NCI-H146 treated with DMSO at 0.1 percent for 48 hours (cell line): Measurements from ENCODE around the gene MAG.
A peak's percentile ranks its signal among the peaks of the same experiment; 100 is the strongest.

Experiments
- DNase-seq: peaks from one replicate; lab custom pipeline; 2025; ENCODE audit not compliant: unreplicated experiment; lab: John Stamatoyannopoulos, UW

MAG gene

GRCh38 chr19:35291916-35292315, at the start of gene MAG:
TSS of gene MAG (plus strand) at chr19:35292161. CDS start at chr19:35295409, 3,248 bp downstream.
- no peak for DNase-seq

- no peak for DNase-seq
Measured at GRCh38 chr19:35246466-35247092, 45.4 kb upstream of the MAG start.

DNA sequence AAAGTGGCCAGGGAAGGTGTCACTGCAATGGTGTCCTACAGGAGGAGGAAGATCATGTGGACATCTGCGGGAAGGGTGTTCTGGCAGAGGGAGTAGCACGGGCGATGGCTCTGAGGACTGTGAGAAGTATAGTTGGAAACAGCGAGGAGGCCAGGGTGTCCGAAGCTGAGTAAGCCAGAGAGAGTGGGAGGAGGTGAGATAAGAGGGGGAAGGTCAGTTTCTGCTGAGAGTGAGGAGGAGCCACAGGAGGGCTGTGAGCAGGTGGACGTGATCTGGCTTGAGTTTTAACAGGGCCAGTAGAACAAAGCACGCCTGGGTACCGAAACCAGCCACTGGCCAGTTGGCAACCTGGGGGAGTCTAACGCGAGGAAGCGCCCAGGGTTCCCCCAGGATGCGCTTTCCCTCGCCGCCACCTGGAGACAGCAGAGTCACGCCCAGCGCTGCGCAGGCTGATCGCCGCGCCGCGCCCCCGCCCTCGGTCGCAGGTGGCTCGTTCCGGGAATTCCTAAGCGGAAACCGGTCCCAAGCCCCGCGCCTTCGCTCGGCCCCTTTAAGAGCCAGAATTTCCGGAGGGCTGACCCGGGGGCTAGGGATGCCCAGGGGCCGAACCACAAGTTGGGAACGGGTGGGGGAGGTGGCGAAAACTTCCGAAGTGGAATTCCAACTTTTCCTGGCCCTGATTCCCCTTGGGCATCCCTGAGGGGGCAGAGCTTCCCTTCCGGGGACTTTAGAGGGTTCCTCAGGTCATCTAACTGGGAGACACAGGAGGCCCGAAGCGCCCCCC, 44.2 kb upstream of the MAG start:
- DNase-seq = peak; percentile 96

- peak; percentile 94 for DNase-seq
Measured at GRCh38 chr19:35248310-35249145, 43.4 kb upstream of the MAG start, which contains the start of gene LSR. TSS of gene LSR (plus strand) at chr19:35249002. CDS start at chr19:35249023, 21 bp downstream.

DNA sequence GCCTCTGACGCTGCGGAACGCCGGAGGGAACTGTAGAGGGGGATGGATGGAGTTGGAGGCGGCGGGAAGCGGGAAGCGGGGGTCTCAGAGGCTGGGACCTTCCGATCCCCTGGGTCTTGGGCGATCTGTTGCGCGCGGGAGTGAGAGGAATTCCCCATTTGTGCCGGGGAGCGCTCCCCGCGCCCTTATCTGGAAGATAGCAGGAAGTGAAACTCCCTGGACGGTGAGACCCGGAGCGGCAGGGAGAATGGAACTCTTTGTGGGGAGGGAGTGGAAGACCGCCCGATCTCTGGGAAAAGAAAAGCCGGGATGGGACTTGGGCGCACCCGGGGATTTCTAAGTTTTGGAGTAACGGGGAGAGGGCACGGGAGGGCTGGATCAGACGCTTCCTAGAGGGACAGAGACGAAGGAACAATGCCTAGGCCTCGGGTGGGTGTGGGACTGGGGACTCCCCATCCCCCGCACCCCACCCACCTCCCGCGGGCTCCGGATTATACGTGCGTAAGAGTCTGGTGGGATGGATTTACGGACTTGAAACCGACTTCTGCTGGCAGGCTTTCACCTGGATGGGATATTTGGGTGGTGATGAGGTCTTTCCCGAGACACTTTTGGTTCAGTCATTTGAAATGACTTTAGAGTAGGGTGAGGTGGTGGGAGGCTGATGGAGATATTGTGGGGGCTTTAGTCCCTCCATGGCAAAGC, 42.7 kb upstream of the MAG start:
- no peak for DNase-seq

DNA sequence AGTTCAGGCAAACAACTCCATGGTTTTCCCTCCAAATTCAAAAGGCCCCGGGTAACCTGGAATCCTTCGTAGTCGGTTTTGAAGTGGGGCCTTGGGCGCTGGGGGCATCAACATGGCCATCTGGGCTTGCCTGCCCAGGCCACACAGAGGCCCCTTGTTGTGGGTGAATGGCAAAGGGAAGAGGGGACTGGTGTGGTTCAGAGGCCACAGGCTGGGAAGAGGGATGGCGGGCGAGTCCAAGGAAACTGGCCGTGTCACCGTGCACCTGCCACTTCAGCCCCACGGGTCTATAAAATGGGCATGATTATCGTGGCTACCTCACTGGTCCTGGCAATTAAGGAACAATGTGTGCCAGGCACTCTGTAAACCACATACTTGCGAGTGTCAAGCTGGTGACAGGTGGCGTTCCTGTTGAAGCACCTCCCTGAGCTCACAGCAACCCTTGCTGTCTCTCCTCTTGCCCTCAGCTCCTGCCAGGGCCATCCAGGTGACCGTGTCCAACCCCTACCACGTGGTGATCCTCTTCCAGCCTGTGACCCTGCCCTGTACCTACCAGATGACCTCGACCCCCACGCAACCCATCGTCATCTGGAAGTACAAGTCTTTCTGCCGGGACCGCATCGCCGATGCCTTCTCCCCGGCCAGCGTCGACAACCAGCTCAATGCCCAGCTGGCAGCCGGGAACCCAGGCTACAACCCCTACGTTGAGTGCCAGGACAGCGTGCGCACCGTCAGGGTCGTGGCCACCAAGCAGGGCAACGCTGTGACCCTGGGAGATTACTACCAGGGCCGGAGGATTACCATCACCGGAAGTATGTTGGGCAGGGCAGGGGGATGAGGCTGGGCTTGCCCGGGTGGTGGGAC, 41.9 kb upstream of the MAG start:
- no peak for DNase-seq

DNA sequence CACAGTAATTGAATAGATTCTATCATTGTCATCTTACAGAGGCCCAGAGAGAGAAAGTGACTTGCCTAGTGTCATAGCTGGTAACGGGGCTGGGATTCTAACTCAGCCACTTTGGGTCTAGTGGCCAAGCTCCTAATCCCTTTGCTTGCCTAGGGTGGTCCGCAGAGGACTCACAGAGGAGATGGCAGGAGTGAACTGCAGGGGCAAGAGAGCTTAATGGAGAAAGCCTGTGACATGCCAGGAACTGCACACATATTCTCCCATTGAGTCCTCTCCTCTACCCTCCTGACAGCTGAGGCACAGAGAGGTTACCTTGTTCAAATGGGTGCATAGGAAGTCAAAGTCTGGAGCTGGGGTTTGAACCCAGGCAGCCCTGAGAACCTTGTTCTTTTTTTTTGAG, 40.5 kb upstream of the MAG start:
- no peak for DNase-seq

- DNase-seq = peak; percentile 85
Measured at GRCh38 chr19:35253316-35254286, 38.4 kb upstream of the MAG start.

GRCh38 chr19:35254341-35255297, 37.3 kb upstream of the MAG start:
- DNase-seq = no peak

DNA sequence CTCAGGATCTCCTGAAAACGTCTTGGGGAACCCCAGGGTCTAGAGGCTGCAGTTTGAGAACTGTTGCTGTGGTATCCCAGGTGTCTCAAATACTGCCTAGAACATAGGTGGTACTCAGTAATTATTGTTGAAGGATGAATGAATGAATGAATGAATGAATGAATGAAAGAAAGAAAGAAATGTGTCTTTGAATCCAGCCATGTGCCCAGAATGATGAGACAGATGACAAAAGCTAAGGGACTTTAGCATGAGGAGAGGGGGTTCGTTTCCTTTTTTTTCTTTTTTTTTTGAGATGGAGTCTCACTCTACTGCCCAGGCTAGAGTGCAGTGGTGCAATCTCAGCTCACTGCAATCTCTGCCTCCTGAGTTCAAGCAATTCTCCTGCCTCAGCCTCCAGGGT, 35.4 kb upstream of the MAG start:
- DNase-seq = no peak

GRCh38 chr19:35257113-35257461, 34.9 kb upstream of the MAG start:
- no peak for DNase-seq

DNA sequence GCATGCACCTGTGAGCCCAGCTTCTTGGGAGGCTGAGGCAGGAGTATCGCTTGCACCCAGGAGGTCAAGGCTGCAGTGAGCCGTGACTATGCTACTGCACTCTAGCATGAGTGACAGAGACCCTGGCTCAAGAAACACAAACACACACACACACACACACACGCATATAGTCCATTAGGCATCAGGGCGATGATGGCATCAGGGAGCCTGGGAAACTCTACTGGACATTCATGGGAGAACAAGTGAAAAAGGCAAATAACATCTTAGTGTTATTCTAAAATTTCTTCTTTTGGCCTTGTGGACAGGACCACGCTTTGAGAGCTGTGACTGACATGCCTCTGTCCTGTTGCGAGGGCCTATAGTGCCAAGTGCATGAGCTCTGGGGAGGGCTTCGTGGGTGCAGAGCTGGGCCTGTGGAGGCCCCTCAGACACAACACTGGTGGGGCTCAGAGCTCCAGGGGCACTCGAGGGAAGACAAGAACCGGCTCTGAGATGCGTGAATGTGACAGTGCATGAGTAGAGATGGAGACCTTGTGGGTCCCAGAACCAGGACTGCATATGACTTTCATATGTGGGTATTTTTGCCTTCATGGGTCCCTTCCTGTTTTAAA, 31.2 kb upstream of the MAG start:
- DNase-seq = no peak

DNA sequence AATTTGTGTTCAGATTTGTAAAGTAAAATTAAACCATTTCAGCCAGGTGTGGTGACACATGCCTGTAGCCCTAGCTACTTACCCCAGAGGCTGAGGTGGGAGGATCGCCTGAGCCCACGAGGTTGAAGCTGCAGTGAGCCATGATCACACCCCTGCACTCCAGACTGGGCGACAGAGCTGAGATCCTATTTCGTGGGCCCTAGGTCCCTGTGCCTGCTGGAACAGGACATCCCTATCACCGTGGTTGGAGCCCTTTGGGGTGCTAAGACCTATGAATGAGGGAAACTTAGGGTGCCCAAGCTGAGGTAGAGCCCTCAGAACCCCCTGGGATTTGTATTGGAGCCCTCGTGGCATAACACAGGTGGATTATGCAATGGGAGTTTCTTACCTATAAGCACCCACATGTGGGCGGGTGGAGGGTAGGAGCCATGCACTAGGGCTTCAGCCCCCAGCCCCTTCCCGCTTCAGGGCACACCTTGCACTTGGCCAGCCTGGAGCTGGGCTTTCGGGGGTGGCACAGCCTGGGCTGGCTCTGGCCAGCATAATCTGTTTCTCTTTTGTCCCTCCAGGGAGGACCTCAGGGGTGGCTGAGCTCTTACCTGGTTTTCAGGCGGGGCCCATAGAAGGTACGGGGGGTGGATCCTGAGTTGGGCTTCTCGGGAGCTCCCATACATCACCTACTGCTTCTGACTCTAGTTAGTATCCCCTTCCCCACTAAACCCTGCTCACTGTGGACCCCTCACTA, 30.4 kb upstream of the MAG start:
- DNase-seq = no peak

DNA sequence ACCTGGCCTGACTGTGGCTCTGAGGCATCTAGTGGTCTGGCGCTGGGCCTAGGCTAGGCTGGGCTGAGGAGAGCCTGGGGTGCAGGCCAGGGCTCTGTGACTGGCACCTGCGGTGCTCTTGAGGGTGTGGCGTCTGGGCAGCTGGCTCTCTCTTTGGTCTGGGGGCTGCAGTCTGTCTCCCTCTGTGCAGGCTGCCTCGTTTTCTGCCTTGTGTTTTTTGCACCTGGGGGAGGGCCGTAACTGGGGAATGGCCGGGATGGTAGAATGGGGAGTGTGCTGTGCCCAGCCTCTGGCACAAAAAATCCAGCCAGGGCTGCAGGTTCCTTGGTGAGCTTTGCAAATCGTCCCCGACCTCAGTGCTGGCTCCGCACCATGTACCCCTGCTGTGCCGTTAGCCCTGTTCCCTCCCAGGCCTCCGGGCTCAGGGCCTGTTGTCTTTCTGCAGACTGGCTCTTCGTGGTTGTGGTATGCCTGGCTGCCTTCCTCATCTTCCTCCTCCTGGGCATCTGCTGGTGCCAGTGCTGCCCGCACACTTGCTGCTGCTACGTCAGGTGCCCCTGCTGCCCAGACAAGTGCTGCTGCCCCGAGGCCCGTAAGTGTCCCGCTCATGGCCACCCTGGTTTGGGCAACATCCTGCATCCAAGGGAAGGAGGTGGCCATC, 29.7 kb upstream of the MAG start:
- DNase-seq = no peak

DNA sequence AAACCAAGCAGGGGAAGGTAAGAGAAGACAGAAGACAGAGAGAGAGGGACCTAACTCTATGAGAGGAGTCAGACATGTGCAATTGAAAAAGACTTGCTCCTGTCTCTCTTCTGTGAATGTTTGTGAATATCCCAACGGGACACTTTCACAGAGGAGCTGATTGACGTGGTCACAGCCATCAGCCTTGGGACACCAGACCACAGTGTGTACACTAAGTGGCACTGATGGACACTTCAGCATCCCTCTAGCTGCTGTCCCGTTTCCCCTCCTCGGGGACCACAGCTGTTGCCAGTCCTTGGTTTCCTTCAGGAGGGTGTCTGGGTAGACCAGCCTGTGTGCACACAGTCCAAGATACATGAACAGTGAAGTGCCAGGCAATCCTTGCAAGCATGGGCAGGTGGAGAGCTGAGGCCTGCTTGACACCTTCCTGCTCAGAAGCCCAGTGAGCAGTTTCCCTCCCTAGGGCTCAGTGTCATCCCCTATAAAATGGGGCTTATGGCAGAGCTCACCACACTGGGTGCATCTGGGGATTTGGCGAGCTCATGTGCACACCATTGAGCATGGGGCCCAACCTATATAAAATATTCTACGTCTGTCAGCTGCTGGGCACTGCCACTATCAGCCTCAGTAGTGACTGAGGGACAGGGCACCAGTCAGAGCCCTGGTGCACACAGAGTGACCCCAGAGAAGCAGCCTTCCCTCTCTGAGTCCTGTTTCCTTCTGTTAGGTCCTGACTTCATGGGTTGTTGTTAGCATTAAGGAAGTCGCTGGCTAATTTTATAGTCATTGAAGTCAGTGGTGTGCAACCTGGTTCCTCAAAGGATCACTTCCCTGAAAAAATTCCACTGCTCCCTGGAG, 27.5 kb upstream of the MAG start:
- no peak for DNase-seq
